ENCODE measurements around the gene NDUFA7. TPM values are rescaled to one million over a fixed set of nuclear protein-coding genes. Genes with fewer than 3 reads are reported as not detected.

The NDUFA7 gene
- total RNA-seq, 2 experiments from 2014 or later, result 47.4 to 66.7 TPM

DNA sequence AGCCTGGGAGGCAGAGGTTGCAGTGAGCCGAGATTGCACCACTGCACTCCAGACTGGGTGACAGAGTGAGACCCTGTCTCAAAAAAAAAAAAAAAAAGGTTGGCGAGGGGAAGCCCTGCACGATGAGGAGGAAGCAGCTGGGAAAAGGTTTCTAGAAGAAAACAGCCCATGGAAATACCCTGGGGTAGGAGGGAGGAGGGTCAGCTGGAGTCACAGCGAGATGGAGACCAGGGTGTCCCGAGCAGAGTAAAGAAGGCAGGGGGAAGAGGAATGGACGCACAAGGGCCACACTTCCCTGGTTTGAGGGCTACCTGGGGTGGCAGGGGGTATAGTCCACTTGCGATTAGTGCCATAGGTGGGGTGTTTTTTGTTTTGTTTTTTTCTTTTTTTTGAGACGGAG lies 15.5 kb upstream of the NDUFA7 start:
- peaks cover 15% of the 10 kb centered on the region for H3K4me1 Mint-ChIP-seq
- DNase-seq (no peak), ATAC-seq (no peak)
- H3K27ac Mint-ChIP-seq, result no peak overlapping the region
- CTCF ChIA-PET, result interaction anchor here (0.8 to 3.9 kb wide), 4 partner anchors 10 to 69 kb away, joined by 3 to 29 read pairs (median 5); no protein-coding TSS in a partner anchor
- no peaks in the 10 kb centered on the region for H3K36me3 Mint-ChIP-seq
- no peaks in the 10 kb centered on the region for H3K9me3 Mint-ChIP-seq (ENCODE audit: low read depth)
- H3K4me3 Mint-ChIP-seq, result no peak overlapping the region
- peaks cover 45% of the 10 kb centered on the region for H3K27me3 Mint-ChIP-seq

DNA sequence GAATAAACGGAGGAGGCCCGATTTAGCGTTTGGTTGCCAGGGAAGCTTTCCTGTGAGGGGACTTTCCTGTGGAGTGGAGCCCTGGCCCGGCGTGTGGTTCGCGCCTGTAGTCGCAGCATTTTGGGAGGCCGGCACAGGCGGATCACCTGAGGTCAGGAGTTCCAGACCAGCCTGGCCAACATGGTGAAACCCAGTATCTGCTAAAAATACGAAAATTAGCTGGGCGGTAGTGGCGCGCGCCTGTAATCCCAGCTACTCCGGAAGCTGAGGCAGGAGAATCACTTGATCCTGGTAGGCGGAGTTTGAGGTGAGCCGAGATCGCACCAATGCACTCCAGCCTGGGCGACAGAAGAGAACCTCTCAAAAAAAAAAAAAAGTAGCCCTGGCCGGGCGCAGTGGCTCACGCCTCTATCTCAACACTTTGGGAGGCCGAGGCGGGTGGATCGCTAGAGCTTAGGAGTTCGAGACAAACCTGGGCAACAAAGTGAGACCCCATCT lies 14.9 kb upstream of the NDUFA7 start:
- CTCF ChIA-PET, result interaction anchor here (0.8 to 3.9 kb wide), 8 partner anchors 8 to 206 kb away, joined by 3 to 29 read pairs (median 4); partner anchors contain the start of genes KANK3 and ZNF414
- DNase-seq, result no peak

DNA sequence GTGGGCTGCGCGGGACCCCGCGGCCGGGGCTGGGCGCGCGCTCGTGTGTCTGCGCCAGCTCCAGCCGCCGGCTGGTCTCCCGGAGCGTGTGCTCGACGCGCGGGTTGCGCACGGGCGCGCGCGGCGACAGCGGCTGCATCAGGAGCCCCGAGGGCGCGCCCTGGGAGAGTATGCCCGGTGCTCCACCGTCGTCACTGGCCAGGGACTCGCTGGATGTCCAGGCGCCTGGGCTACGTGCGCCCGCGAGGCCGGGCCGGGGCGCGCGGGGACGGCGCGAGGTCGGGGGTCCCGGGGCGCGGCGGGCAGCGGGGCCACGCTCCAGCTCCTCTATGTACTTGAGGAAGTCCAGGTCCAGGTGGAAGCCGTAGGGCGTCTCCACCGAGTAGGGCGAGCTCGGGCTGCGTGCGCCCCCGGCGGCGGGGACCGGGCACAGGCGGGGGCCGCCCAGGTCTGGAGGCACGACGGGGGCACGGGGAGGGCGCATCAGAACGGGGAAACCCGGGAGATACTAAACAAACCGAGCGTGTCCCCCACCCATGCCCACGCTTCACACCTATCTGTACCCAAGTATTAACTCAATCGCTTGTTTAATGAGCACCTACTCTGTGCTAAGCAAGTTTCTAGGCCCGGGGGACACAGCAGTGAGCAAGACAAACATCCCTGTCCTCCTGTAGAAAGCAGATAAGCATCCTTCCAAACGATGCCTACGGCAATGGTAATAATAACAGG lies 14.3 kb upstream of the NDUFA7 start:
- Mint-ChIP-seq H3K4me1 (peaks cover 12% of the 10 kb centered on the region), H3K9me3 (ENCODE audit: low read depth) (no peaks in the 10 kb centered on the region), H3K36me3 (no peaks in the 10 kb centered on the region), H3K27ac (no peak overlapping the region), H3K27me3 (peaks cover 40% of the 10 kb centered on the region), H3K4me3 (peak overlapping the region; percentile 48)
- CTCF ChIA-PET, result interaction anchor here (0.8 to 3.9 kb wide), 10 partner anchors 8 to 206 kb away, joined by 3 to 29 read pairs (median 6); partner anchors contain the start of genes ANGPTL4, KANK3 and ZNF414
- DNase-seq, result no peak
- peak; percentile 66 for ATAC-seq

More for the DNA sequence above, 14.9 kb upstream of the NDUFA7 start:
- Mint-ChIP-seq H3K27ac (no peak overlapping the region), H3K4me1 (peaks cover 14% of the 10 kb centered on the region), H3K27me3 (peaks cover 45% of the 10 kb centered on the region), H3K9me3 (ENCODE audit: low read depth) (no peaks in the 10 kb centered on the region), H3K4me3 (peak overlapping the region; percentile 48), H3K36me3 (no peaks in the 10 kb centered on the region)
- ATAC-seq, result no peak

DNA sequence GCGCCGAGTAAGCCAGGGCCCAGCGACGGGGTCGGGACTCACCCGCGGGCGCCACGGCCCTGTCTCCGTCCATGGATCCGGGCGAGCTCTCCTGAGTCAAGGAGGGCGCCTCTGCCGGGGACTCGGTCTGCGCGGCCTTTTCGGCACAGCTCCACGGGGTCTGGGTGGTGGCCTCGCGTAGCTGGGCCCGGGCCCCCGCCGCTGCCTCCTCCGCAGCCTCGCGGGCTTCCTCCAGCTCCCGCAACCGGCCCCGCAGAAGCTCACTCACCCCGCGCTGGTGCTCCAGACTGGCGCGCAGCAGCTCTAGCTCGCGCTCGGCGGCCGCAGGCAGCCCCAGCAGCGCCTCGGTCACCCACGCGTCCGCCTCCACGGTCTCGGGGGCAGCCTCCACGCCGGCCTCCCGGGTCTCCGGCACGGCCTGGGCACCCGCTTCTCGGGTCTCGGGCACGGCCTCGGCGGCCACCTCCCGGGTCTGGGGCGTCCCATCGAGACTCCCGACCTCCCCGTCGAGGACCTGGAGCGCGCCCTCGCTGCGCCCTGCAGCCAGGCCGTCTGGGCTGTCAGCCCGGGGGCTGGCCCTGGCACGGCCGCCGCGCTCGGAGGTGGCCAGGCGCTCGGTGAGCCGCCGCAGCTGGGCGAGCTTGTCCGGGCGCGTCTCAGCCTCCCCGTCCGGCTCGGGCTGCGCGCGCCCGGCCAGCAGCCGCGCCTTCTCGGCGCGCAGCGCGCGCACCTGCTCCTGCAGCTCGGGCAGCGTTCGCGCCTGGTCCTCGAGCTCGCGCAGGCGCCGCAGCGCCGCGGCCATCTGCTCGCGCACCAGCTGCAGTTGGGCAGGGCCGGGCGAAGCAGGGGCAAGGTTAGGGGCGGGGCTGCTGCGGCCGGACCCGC lies 13.5 kb upstream of the NDUFA7 start:
- no peak overlapping the region for H3K27ac Mint-ChIP-seq
- H3K4me3 Mint-ChIP-seq, result no peak overlapping the region
- peaks cover 36% of the 10 kb centered on the region for H3K27me3 Mint-ChIP-seq
- H3K9me3 Mint-ChIP-seq (ENCODE audit: low read depth), result no peaks in the 10 kb centered on the region
- DNase-seq (peak; percentile 58), ATAC-seq (peak; percentile 73)
- peaks cover 10% of the 10 kb centered on the region for H3K4me1 Mint-ChIP-seq
- no peaks in the 10 kb centered on the region for H3K36me3 Mint-ChIP-seq
- CTCF ChIA-PET, result interaction anchor here (0.6 to 3.9 kb wide), 13 partner anchors 8 to 589 kb away, joined by 3 to 29 read pairs (median 5); partner anchors contain the start of genes ANGPTL4, KANK3, MARCHF2 and ZNF414

DNA sequence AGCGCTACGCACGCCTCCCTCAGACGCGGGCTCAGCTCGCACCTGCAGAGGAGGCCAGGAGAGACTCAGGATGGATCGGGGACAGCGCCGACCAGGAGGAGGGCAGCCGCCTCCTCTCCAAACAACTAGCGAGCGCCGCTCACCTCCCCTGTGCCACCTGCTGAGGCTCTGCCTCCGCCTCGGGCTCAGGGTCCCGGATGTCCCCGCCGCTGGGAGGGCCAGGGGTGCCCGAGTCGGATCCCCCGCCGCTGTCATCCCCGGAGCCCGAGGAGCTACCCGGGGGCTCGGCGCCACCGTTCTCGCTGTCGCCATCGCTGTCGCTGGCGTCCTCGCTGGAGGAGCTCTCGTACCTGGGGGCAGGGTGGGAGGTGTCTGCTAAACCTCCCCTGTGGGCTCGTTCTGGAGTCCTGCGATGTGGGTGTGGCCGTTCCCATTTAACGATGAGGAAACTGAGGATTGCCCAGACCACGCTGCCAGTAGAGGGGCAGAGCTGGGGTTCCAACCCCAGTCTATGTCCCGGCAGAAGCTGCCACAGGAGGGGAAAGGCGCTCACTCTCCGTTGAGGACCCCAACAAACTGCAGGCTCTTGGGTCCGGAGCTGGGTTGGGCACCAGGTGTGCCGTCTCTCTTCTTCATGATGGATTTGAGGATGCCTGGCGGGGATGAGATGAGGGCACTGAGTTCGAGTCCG lies 12.7 kb upstream of the NDUFA7 start:
- Mint-ChIP-seq H3K4me3 (no peak overlapping the region), H3K27ac (no peak overlapping the region), H3K4me1 (peaks cover 10% of the 10 kb centered on the region), H3K27me3 (peaks cover 35% of the 10 kb centered on the region), H3K9me3 (ENCODE audit: low read depth) (no peaks in the 10 kb centered on the region), H3K36me3 (no peaks in the 10 kb centered on the region)
- CTCF ChIA-PET, result interaction anchor here (0.6 to 3.9 kb wide), 8 partner anchors 10 to 590 kb away, joined by 3 to 29 read pairs (median 5); partner anchors contain the start of genes ANGPTL4, KANK3 and MARCHF2
- DNase-seq (no peak), ATAC-seq (no peak)

DNA sequence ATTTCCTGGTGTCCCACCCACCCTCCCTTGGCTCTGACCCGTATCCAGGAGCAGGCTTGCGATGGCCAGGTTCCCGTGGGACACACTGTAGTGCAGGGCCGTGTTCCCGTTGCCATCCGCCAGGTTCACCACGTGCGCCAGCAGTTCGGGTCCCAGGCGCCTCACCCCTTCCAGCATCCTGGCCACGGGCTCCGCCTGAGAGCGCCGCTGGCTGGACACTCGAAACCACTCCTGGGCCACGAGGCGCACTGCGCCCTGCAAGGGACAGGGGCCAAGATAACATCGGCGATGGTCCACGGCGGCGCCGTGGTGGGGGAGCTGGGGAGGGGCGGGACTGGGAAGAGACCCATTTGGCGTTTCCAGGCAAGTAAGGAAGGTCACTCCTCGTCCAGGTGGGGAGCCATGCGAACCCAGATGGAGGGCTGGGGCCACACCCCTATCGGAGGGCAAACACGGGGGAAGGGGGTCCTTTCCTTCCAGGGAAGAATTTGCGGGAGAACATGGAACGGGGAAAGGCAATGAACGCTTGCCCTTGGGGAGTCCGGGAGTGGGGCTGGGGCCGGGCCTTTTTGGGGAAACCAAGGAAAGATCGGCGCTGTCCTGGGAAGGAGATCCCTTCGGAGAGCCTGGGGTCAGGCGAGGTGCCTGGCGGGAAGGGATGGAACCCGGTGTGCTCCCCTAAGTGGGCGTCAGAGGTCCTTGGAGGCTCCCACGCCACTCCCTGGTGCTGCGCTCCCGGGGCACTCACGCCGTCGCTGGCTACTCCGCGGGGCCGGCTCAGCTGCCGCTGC lies 12.0 kb upstream of the NDUFA7 start:
- Mint-ChIP-seq H3K4me1 (peaks cover 10% of the 10 kb centered on the region), H3K36me3 (no peaks in the 10 kb centered on the region), H3K9me3 (ENCODE audit: low read depth) (no peaks in the 10 kb centered on the region), H3K27ac (no peak overlapping the region), H3K4me3 (no peak overlapping the region), H3K27me3 (peaks cover 36% of the 10 kb centered on the region)
- DNase-seq (no peak), ATAC-seq (no peak)
- CTCF ChIA-PET, result interaction anchor here (1.2 to 3.9 kb wide), 4 partner anchors 10 to 80 kb away, joined by 3 to 29 read pairs (median 4); partner anchors contain the start of gene MARCHF2

DNA sequence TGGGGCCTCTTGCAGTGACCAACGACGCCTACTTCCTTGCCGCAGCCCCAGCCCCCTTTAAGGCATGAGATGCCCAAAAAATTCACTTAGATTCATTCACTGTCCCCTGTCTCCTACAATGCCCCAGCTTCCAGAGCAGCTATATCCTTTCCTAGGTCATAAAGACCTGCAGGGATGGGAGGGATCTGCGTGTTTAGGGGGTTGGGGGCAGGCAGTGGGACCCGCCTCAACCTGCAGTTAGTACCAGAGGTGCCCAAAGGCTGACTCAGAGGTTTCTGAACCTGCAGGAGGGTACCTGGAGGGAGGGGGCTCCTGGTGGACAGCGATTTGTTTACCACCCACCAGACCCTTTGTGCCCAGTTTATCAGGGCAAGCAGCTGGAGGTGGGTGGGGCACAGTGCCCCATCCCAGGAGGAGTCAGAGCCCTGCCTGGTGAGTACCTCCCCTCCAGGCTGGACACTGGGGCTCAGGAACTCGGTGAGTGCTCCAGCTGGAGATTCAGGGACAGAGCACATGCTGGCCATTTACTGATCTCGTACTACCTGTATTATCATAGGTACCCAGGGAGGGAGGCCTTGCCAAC lies 10.2 kb upstream of the NDUFA7 start:
- Mint-ChIP-seq H3K4me3 (no peak overlapping the region), H3K27ac (no peak overlapping the region), H3K4me1 (peaks cover 10% of the 10 kb centered on the region), H3K27me3 (peaks cover 25% of the 10 kb centered on the region), H3K9me3 (ENCODE audit: low read depth) (no peaks in the 10 kb centered on the region), H3K36me3 (no peaks in the 10 kb centered on the region)
- DNase-seq (no peak), ATAC-seq (no peak)
- CTCF ChIA-PET, result interaction anchor here (1.1 kb wide), 1 partner anchor 8 kb away, joined by 3 read pairs; no protein-coding TSS in a partner anchor

DNA sequence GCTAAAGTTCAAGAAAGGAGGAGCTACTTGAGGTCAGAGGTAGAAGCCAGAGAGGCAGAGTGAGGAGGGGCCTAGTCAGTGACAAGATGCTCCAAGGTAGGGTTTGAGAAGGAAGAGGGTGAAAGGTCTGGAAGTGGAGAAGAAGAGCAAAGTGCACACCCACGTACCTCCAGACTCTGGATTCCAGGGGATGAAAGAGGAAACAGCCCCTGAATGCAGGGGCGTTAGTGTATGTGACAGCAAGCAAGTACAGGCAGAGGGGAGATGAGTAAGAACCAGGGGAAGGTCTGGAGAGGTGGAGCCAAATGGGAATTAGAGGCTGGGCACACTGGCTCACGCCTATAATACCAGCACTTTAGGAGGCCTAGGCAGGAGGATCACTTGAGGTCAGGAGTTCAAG lies 8.8 kb upstream of the NDUFA7 start:
- Mint-ChIP-seq H3K9me3 (ENCODE audit: low read depth) (no peaks in the 10 kb centered on the region), H3K27ac (no peak overlapping the region), H3K4me1 (peaks cover 4% of the 10 kb centered on the region), H3K4me3 (no peak overlapping the region), H3K27me3 (peaks cover 19% of the 10 kb centered on the region), H3K36me3 (no peaks in the 10 kb centered on the region)
- CTCF ChIA-PET, result no interaction called here
- ATAC-seq, result no peak
- DNase-seq, result no peak

DNA sequence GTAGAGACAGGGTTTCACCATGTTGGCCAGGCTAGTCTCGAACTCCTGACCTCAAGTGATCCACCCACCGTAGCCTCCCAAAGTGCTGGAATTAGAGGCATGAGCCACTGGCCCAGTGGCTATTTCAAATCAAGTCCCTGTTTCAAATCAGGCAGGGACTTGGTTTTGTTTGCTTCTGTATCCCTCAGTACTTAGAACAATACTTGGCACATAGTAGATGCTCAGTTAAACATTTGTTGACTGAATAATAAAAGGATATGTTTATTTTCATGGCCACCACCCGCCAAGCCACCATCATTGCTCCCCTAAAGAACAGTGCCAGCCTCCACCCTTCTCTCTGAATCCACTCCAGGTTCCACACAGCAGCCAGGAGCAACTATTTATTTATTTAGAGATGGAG lies 4.3 kb upstream of the NDUFA7 start:
- H3K36me3 Mint-ChIP-seq, result peaks cover 14% of the 10 kb centered on the region
- peaks cover 5% of the 10 kb centered on the region for H3K27me3 Mint-ChIP-seq
- H3K9me3 Mint-ChIP-seq (ENCODE audit: low read depth), result no peaks in the 10 kb centered on the region
- no peak overlapping the region for H3K4me3 Mint-ChIP-seq
- no peak overlapping the region for H3K27ac Mint-ChIP-seq
- DNase-seq (no peak), ATAC-seq (no peak)
- CTCF ChIA-PET, result no interaction called here
- H3K4me1 Mint-ChIP-seq, result peaks cover 21% of the 10 kb centered on the region

DNA sequence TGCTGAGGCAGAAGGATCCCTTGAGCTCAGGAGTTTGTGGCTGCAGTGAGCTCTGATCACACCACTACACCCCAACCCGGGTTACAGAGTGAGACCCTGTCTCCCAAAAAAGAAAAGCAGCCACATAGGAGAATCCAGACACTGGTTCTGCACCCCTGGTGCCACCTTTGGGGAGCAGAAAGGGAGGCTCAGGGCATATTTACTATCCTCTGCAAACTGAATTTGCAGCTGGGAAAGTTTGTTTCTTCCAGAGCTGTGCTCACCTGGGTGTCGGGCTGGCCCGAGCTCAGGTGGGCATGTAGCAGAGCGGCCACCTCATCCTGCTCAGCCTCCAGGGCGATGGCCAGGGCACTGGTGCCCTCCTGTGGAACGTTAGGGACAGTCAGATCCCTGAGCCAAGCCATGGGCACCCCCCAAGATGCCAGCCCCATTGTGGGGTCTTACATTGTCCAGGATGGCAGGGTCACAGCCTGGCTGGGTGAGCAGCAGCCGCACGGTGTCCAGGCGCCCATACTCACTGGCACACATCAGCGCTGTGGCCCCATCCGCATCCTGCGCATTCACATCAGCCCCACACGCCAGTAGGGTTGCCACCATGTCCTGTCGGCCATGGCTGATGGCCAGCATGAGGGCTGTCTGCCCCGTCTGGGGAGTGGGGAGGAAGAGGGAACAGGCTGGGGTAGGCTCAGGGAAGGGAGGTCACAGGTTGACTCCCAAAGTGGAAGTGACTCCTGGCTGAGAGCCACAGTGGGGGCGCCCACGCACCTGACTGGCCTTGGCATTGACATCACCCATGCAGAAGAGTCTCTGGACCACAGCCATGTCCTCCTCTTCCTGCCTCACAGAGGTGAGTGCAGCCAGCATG lies 3.2 kb upstream of the NDUFA7 start:
- CTCF ChIA-PET, result interaction anchor here (1.2 to 1.6 kb wide), 3 partner anchors 10 to 166 kb away, joined by 4 to 5 read pairs (median 4); no protein-coding TSS in a partner anchor
- H3K27ac Mint-ChIP-seq, result no peak overlapping the region
- no peaks in the 10 kb centered on the region for H3K9me3 Mint-ChIP-seq (ENCODE audit: low read depth)
- DNase-seq (no peak), ATAC-seq (no peak)
- H3K4me1 Mint-ChIP-seq, result peaks cover 31% of the 10 kb centered on the region
- peaks cover 14% of the 10 kb centered on the region for H3K36me3 Mint-ChIP-seq
- H3K27me3 Mint-ChIP-seq, result peaks cover 5% of the 10 kb centered on the region
- H3K4me3 Mint-ChIP-seq, result no peak overlapping the region

DNA sequence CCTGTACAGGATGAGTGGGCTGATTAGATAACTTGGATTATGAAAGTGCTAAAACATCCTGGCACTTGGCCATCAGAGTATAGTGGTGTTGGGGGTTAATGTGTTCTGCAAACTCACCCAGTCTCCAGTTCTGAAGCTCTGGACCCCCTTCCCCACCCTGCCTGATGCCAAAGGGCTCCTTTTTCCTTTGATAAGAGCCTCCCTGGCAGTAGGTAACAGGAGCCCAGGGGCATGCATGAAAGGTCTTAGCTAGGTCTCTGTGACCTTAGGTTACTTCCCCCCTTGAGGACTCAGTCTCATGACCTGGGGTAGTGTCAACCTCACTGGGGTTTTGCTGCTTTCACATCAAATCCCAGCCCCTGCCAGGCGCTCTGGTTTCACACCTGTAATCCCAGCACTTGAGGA lies 2.6 kb upstream of the NDUFA7 start:
- Mint-ChIP-seq H3K27me3 (peaks cover 5% of the 10 kb centered on the region), H3K36me3 (peaks cover 14% of the 10 kb centered on the region), H3K9me3 (ENCODE audit: low read depth) (no peaks in the 10 kb centered on the region), H3K27ac (no peak overlapping the region), H3K4me3 (no peak overlapping the region), H3K4me1 (peaks cover 35% of the 10 kb centered on the region)
- no peak for DNase-seq
- CTCF ChIA-PET, result interaction anchor here (1.0 to 1.6 kb wide), 5 partner anchors 10 to 165 kb away, joined by 3 to 5 read pairs (median 4); no protein-coding TSS in a partner anchor
- no peak for ATAC-seq
